ENCODE measurements around the gene C7orf57.

C7orf57 gene

GRCh38 chr7:48107926-48108472 lies 72.7 kb downstream of the C7orf57 start:
- no peak overlapping the region for H4K8ac ChIP-seq (ENCODE audit: low read depth, low read length)
- no peak for DNase-seq
- H3K27me3 ChIP-seq (ENCODE audit: insufficient read depth, low read length, poor library complexity) = no peaks in the 10 kb centered on the region
- H3K4me2 ChIP-seq (ENCODE audit: low read length) = no peak overlapping the region
- no peak overlapping the region for H3K23ac ChIP-seq (ENCODE audit: low read length)
- no peak overlapping the region for H4K5ac ChIP-seq (ENCODE audit: low read length)
- H2BK120ac ChIP-seq (ENCODE audit: low read depth, low read length) = no peak overlapping the region
- no peak overlapping the region for H2AK5ac ChIP-seq (ENCODE audit: low read length)
- no peak overlapping the region for H3K27ac ChIP-seq (ENCODE audit: low read depth, low read length)
- peaks cover 13% of the 10 kb centered on the region for H3K36me3 ChIP-seq (ENCODE audit: control insufficient read depth, insufficient read depth, low read length)
- no peaks in the 10 kb centered on the region for H3K79me1 ChIP-seq (ENCODE audit: low read length)
- no CpG with 5 or more reads among the region's 18 CpGs for whole genome bisulfite sequencing (ENCODE audit: extremely low coverage, insufficient coverage, low lambda C conversion rate)
- no peak overlapping the region for H2BK5ac ChIP-seq (ENCODE audit: low read length)
- H3K9ac ChIP-seq (ENCODE audit: low read length) = no peak overlapping the region
- no peak overlapping the region for H2BK15ac ChIP-seq (replicated peaks; ENCODE audit: low read depth)
- H3K4me1 ChIP-seq (ENCODE audit: control insufficient read depth, low read depth, low read length) = no peaks in the 10 kb centered on the region
- H3K4ac ChIP-seq (ENCODE audit: low read depth, low read length) = no peak overlapping the region
- H3K79me2 ChIP-seq (ENCODE audit: control insufficient read depth, insufficient read depth, low read length) = no peaks in the 10 kb centered on the region
- H3K56ac ChIP-seq (ENCODE audit: low read length) = no peak overlapping the region
- H3K18ac ChIP-seq (ENCODE audit: low read length) = no peak overlapping the region
- H3K4me3 ChIP-seq (ENCODE audit: low read length) = no peak overlapping the region

DNA sequence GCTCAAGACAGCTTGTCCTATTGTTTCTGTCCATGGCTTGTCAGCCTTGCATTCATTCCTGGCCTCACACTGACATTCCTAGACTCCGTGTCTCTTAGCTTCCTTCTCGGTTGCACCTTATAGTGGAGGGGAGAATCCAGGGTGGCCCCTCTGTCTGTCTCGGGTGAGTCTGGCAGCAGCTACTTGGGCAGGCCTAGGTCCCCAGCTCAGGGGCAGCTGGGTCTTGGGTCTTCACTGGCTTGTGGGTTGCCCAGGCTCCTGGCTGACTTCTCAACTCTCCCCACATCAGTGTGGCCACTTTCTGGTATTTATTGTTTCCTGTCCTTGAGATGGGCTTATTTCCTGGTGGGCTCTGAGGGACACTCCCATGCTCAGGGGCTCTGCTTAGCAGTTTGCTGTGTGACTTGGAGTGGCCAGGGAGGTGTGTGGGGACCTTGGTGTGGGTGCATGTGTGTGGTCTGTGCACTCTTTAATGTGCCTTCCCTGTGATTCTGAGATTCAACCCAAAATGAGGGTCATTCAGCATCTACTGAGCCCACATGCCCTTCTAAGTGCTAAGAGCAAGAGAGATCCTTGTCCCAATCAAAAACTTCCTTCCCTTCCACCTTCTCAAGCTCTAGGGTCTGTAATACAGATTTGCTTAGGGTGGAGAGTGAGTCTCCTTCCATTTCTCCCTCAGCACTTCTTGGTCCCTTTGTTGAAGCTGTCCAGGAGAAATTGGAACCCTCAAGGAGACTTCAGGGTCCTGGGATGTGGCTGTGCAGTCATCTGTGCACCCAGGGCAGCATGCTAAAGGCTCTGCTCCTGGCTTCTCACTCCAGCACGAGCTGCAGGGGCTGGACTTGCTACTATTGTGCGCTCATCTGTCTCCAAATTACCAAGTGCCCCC lies 73.9 kb downstream of the C7orf57 start:
- no peak overlapping the region for H3K56ac ChIP-seq (ENCODE audit: low read length)
- H3K36me3 ChIP-seq (ENCODE audit: control insufficient read depth, insufficient read depth, low read length) = peaks cover 10% of the 10 kb centered on the region
- DNase-seq = no peak
- no peak overlapping the region for H2BK5ac ChIP-seq (ENCODE audit: low read length)
- H3K27ac ChIP-seq (ENCODE audit: low read depth, low read length) = no peak overlapping the region
- no peak overlapping the region for H3K9ac ChIP-seq (ENCODE audit: low read length)
- no peak overlapping the region for H3K23ac ChIP-seq (ENCODE audit: low read length)
- H4K5ac ChIP-seq (ENCODE audit: low read length) = no peak overlapping the region
- H4K8ac ChIP-seq (ENCODE audit: low read depth, low read length) = no peak overlapping the region
- H3K79me2 ChIP-seq (ENCODE audit: control insufficient read depth, insufficient read depth, low read length) = no peaks in the 10 kb centered on the region
- H3K4ac ChIP-seq (ENCODE audit: low read depth, low read length) = no peak overlapping the region
- H3K18ac ChIP-seq (ENCODE audit: low read length) = no peak overlapping the region
- H3K27me3 ChIP-seq (ENCODE audit: insufficient read depth, low read length, poor library complexity) = no peaks in the 10 kb centered on the region
- WGBS (ENCODE audit: extremely low coverage, insufficient coverage, low lambda C conversion rate) = no CpG with 5 or more reads among the region's 5 CpGs
- no peak overlapping the region for H2AK5ac ChIP-seq (ENCODE audit: low read length)
- H3K4me1 ChIP-seq (ENCODE audit: control insufficient read depth, low read depth, low read length) = no peaks in the 10 kb centered on the region
- no peak overlapping the region for H3K4me2 ChIP-seq (ENCODE audit: low read length)
- H2BK120ac ChIP-seq (ENCODE audit: low read depth, low read length) = no peak overlapping the region
- H2BK15ac ChIP-seq (replicated peaks; ENCODE audit: low read depth) = no peak overlapping the region
- H3K4me3 ChIP-seq (ENCODE audit: low read length) = no peak overlapping the region
- no peaks in the 10 kb centered on the region for H3K79me1 ChIP-seq (ENCODE audit: low read length)

GRCh38 chr7:48109848-48110663 lies 74.7 kb downstream of the C7orf57 start:
- DNase-seq = peak; percentile 78
- Histone ChIP-seq H3K27ac (ENCODE audit: low read depth, low read length) (no peak overlapping the region), H4K8ac (ENCODE audit: low read depth, low read length) (no peak overlapping the region), H3K79me2 (ENCODE audit: control insufficient read depth, insufficient read depth, low read length) (no peaks in the 10 kb centered on the region), H2AK5ac (ENCODE audit: low read length) (no peak overlapping the region), H3K4ac (ENCODE audit: low read depth, low read length) (no peak overlapping the region), H2BK15ac (replicated peaks; ENCODE audit: low read depth) (no peak overlapping the region), H3K36me3 (ENCODE audit: control insufficient read depth, insufficient read depth, low read length) (peaks cover 10% of the 10 kb centered on the region), H3K79me1 (ENCODE audit: low read length) (no peaks in the 10 kb centered on the region), H3K9ac (ENCODE audit: low read length) (no peak overlapping the region), H3K4me1 (ENCODE audit: control insufficient read depth, low read depth, low read length) (no peaks in the 10 kb centered on the region), H4K5ac (ENCODE audit: low read length) (no peak overlapping the region), H3K56ac (ENCODE audit: low read length) (no peak overlapping the region), H3K4me2 (ENCODE audit: low read length) (no peak overlapping the region), H2BK120ac (ENCODE audit: low read depth, low read length) (no peak overlapping the region), H2BK5ac (ENCODE audit: low read length) (no peak overlapping the region), H3K27me3 (ENCODE audit: insufficient read depth, low read length, poor library complexity) (no peaks in the 10 kb centered on the region), H3K4me3 (ENCODE audit: low read length) (no peak overlapping the region), H3K23ac (ENCODE audit: low read length) (no peak overlapping the region), H3K18ac (ENCODE audit: low read length) (no peak overlapping the region)
- no CpG with 5 or more reads among the region's 9 CpGs for WGBS (ENCODE audit: extremely low coverage, insufficient coverage, low lambda C conversion rate)

DNA sequence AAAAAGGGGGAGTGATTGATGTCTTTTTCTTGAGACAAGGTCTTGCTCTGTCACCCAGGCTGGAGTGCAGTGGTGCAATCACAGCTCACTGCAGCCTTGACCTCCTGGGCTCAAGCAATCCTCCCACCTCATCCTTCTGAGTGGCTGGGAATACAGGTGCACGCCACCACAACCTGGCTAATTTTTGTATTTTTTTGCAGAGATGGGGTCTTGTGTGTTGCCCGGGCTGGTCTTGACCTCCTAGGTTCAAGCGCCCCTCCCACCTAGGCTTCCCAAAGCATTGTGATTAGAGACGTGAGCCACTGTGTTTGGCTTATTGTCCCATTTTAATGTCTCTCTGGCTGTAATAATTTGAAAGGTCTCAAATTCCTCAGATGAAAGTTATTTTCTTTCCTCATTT lies 75.5 kb downstream of the C7orf57 start:
- no peak overlapping the region for H2AK5ac ChIP-seq (ENCODE audit: low read length)

More for the DNA sequence above, 75.5 kb downstream of the C7orf57 start:
- H3K4me2 ChIP-seq (ENCODE audit: low read length) = no peak overlapping the region
- H3K27me3 ChIP-seq (ENCODE audit: insufficient read depth, low read length, poor library complexity) = no peaks in the 10 kb centered on the region
- DNase-seq = no peak
- H4K5ac ChIP-seq (ENCODE audit: low read length) = no peak overlapping the region
- H2BK120ac ChIP-seq (ENCODE audit: low read depth, low read length) = no peak overlapping the region
- no peak overlapping the region for H3K4ac ChIP-seq (ENCODE audit: low read depth, low read length)
- H3K9ac ChIP-seq (ENCODE audit: low read length) = no peak overlapping the region
- H3K4me1 ChIP-seq (ENCODE audit: control insufficient read depth, low read depth, low read length) = no peaks in the 10 kb centered on the region
- peaks cover 10% of the 10 kb centered on the region for H3K36me3 ChIP-seq (ENCODE audit: control insufficient read depth, insufficient read depth, low read length)
- H2BK5ac ChIP-seq (ENCODE audit: low read length) = no peak overlapping the region
- H3K18ac ChIP-seq (ENCODE audit: low read length) = no peak overlapping the region
- no peak overlapping the region for H3K27ac ChIP-seq (ENCODE audit: low read depth, low read length)
- H3K4me3 ChIP-seq (ENCODE audit: low read length) = no peak overlapping the region
- no peaks in the 10 kb centered on the region for H3K79me2 ChIP-seq (ENCODE audit: control insufficient read depth, insufficient read depth, low read length)
- no peak overlapping the region for H4K8ac ChIP-seq (ENCODE audit: low read depth, low read length)
- WGBS (ENCODE audit: extremely low coverage, insufficient coverage, low lambda C conversion rate) = no CpG with 5 or more reads among the region's 4 CpGs
- H3K79me1 ChIP-seq (ENCODE audit: low read length) = no peaks in the 10 kb centered on the region
- no peak overlapping the region for H3K56ac ChIP-seq (ENCODE audit: low read length)
- H3K23ac ChIP-seq (ENCODE audit: low read length) = no peak overlapping the region
- no peak overlapping the region for H2BK15ac ChIP-seq (replicated peaks; ENCODE audit: low read depth)

Data from mesendoderm (in vitro differentiated cells).